SK-N-SH (cell line): Measurements from ENCODE around the gene KCNIP4. TPM values are rescaled to one million over a fixed set of nuclear protein-coding genes. Genes with fewer than 3 reads are reported as not detected.

Source experiments
- CTCF ChIA-PET: fragments of 300-600, 350-600 bp; formaldehyde crosslinking; extraction: SDS; loops from one replicate; lab custom pipeline; 2021; lab: Yijun Ruan, JAX
- POLR2A ChIA-PET: fragments of 350-600 bp; sonication (Branson Sonifier 250); formaldehyde crosslinking; extraction: SDS; loops from one replicate; lab custom pipeline; 2020; ENCODE audit warnings: antibody characterized with exemption, inconsistent platforms; lab: Yijun Ruan, JAX
- DNase-seq: peaks from one replicate; pipeline ENCODE4 v3.0.0; 2012
- H2AFZ ChIP-seq: fragments of 200-600 bp; sonication (generic); 2 replicates; pipeline ENCODE4 v1.8.1; 2016; ENCODE audit warnings: antibody characterized with exemption, mild to moderate bottlenecking, low read depth
- H3F3A ChIP-seq: fragments of 200-600 bp; sonication (generic); replicated peaks from 2 replicates; pipeline ENCODE3; 2016; ENCODE audit warnings: antibody characterized with exemption, mild to moderate bottlenecking; ENCODE audit not compliant: insufficient read depth
- H3K27ac ChIP-seq, 2 experiments: fragments of 200-500 bp in 1 of 2; fragments of 200-600 bp in 1 of 2; sonication (Bioruptor generic) in 1 of 2; sonication (generic), shearing (Covaris generic) in 1 of 2; 2 replicates each; pipeline versions ENCODE4 v1.5.1 to v1.6.1; 2014 to 2016; ENCODE audit warnings: low read depth in 2 of 2, inconsistent platforms in 1 of 2, low read length in 1 of 2, mild to moderate bottlenecking in 1 of 2, mixed read lengths in 1 of 2
- H3K27me3 ChIP-seq: fragments of 200-600 bp; sonication (generic), shearing (Covaris generic); 2 replicates; pipeline ENCODE4 v1.6.1; 2016; ENCODE audit warnings: mixed run types; ENCODE audit not compliant: insufficient read depth
- H3K36me3 ChIP-seq, 2 experiments: fragments of 200-500 bp in 1 of 2; fragments of 200-600 bp in 1 of 2; sonication (Bioruptor generic) in 1 of 2; sonication (generic) in 1 of 2; replicated peaks in 1 of 2; 2 replicates each; pipeline versions ENCODE3 to v1.5.1; 2014 to 2016; ENCODE audit warnings: low read length in 1 of 2, mild to moderate bottlenecking in 1 of 2; ENCODE audit not compliant: insufficient read depth in 2 of 2, control insufficient read depth in 1 of 2
- H3K4me1 ChIP-seq, 2 experiments: fragments of 200-500 bp in 1 of 2; fragments of 200-600 bp in 1 of 2; sonication (Bioruptor generic) in 1 of 2; sonication (generic), shearing (Covaris generic) in 1 of 2; 2 replicates each; pipeline versions ENCODE4 v1.5.1 to v1.6.1; 2014 to 2016; ENCODE audit warnings: low read depth in 1 of 2, low read length in 1 of 2, mixed run types in 1 of 2; ENCODE audit not compliant: insufficient read depth in 2 of 2, control insufficient read depth in 1 of 2
- H3K4me2 ChIP-seq: fragments of 200-600 bp; sonication (generic), shearing (Covaris generic); 2 replicates; pipeline ENCODE4 v1.6.1; 2017; ENCODE audit warnings: mixed run types
- H3K4me3 ChIP-seq, 2 experiments: fragments of 200-500 bp in 1 of 2; fragments of 200-600 bp in 1 of 2; sonication (Bioruptor generic) in 1 of 2; sonication (generic), shearing (Covaris generic) in 1 of 2; 2 replicates each; pipeline versions ENCODE4 v1.5.1 to v1.8.1; 2014 to 2016; ENCODE audit warnings: low read depth in 2 of 2, inconsistent platforms in 1 of 2, low read length in 1 of 2, mild to moderate bottlenecking in 1 of 2, mixed read lengths in 1 of 2, moderate library complexity in 1 of 2
- H3K79me2 ChIP-seq: fragments of 200-600 bp; sonication (generic); 2 replicates; pipeline ENCODE4 v1.8.1; 2017; ENCODE audit warnings: mild to moderate bottlenecking; ENCODE audit not compliant: insufficient read depth
- H3K9ac ChIP-seq: fragments of 200-600 bp; sonication (generic); 2 replicates; pipeline ENCODE4 v1.6.1; 2017; ENCODE audit warnings: mixed run types
- H3K9me2 ChIP-seq: fragments of 200-600 bp; sonication (generic); 2 replicates; pipeline ENCODE4 v1.6.1; 2017; ENCODE audit warnings: mixed run types
- H3K9me3 ChIP-seq: fragments of 200-600 bp; sonication (generic); 2 replicates; pipeline ENCODE4 v1.6.1; 2017; ENCODE audit warnings: mixed run types, mild to moderate bottlenecking, moderate library complexity
- H4K20me1 ChIP-seq: fragments of 200-600 bp; sonication (generic); 2 replicates; pipeline ENCODE4 v1.6.1; 2017; ENCODE audit warnings: mild to moderate bottlenecking, mixed run types; ENCODE audit not compliant: insufficient read depth
- CHD2 ChIP-seq: fragments of 150-350 bp; IDR thresholded peaks from 2 replicates; pipeline ENCODE4 v1.6.1; 2018; ENCODE audit warnings: low read length; ENCODE audit not compliant: partially characterized antibody
- EP300 ChIP-seq, 2 experiments: IDR thresholded peaks; 2 replicates each; pipeline versions ENCODE4 v1.4.0 to v1.6.1; 2012; ENCODE audit warnings: borderline replicate concordance in 1 of 2, low read depth in 1 of 2, low read length in 1 of 2
- GABPA ChIP-seq: IDR thresholded peaks from 2 replicates; pipeline ENCODE4 v1.4.0; 2012; ENCODE audit warnings: low read depth, mild to moderate bottlenecking
- GATA2 ChIP-seq: sonication (generic); formaldehyde crosslinking; IDR thresholded peaks from 2 replicates; pipeline ENCODE4 v1.5.0; 2020; ENCODE audit warnings: mild to moderate bottlenecking, missing genetic modification reagents
- MXI1 ChIP-seq: IDR thresholded peaks from 2 replicates; pipeline ENCODE4 v1.6.1; 2012; ENCODE audit warnings: mild to moderate bottlenecking, low read depth, low read length, improper control_type of control experiment
- NRF1 ChIP-seq: IDR thresholded peaks from 2 replicates; pipeline ENCODE4 v1.6.1; 2012; ENCODE audit warnings: low read depth, mild to moderate bottlenecking, low read length
- POLR2AphosphoS5 ChIP-seq: IDR thresholded peaks from 2 replicates; pipeline ENCODE4 v1.6.1; 2012; ENCODE audit warnings: low read depth, low read length
- RAD21 ChIP-seq: IDR thresholded peaks from 2 replicates; pipeline ENCODE4 v1.6.1; 2012; ENCODE audit warnings: mild to moderate bottlenecking, low read length
- RFX5 ChIP-seq: IDR thresholded peaks from 2 replicates; pipeline ENCODE4 v1.6.1; 2012; ENCODE audit warnings: mild to moderate bottlenecking, improper control_type of control experiment, low read length
- SMC3 ChIP-seq: IDR thresholded peaks from 2 replicates; pipeline ENCODE4 v1.6.1; 2012; ENCODE audit warnings: low read depth, low read length, improper control_type of control experiment
- TAF1 ChIP-seq: IDR thresholded peaks from 2 replicates; pipeline ENCODE4 v1.6.1; 2012; ENCODE audit warnings: low read depth, mild to moderate bottlenecking, low read length, moderate library complexity, borderline replicate concordance
- TCF12 ChIP-seq: IDR thresholded peaks from 2 replicates; pipeline ENCODE4 v1.4.0; 2012
- YY1 ChIP-seq: IDR thresholded peaks from 2 replicates; pipeline ENCODE4 v1.4.0; 2012; ENCODE audit warnings: low read depth, mild to moderate bottlenecking
- WGBS: methylation state at CpG from one replicate; pipeline ENCODE4 v1.1.6; 2017; ENCODE audit warnings: low lambda C conversion rate; 5-methylcytosine and 5-hydroxymethylcytosine counted together
- polyA plus RNA-seq, 3 experiments: library from polyadenylated mRNA; depleted of rRNA; stranded (reverse); fragments of >200 nt; gene quantifications; 2 replicates each; pipeline ENCODE4 v1.2.3, GENCODE V29; 2012
- TF ChIP-seq, protein P1 (sequence below): fragments of 150-350 bp; IDR thresholded peaks from 2 replicates; pipeline ENCODE4 v1.6.1; 2017; ENCODE audit warnings: antibody characterized with exemption, low read length, low read depth, borderline replicate concordance
- TF ChIP-seq, protein P2 (sequence below): IDR thresholded peaks from 2 replicates; pipeline ENCODE4 v1.4.0; 2012; ENCODE audit warnings: low read depth, borderline replicate concordance
- TF ChIP-seq, protein P3 (sequence below): IDR thresholded peaks from 2 replicates; pipeline ENCODE4; 2012
- TF ChIP-seq, protein P4 (sequence below): fragments of 200-600 bp; sonication (generic); IDR thresholded peaks from 2 replicates; pipeline ENCODE4 v1.6.1; 2017; ENCODE audit warnings: antibody characterized with exemption, mild to moderate bottlenecking, moderate library complexity

KCNIP4 gene
- polyA plus RNA-seq, 1 of the 3 experiments (the other 2 are of a cell fraction) = 0.18 TPM

DNA sequence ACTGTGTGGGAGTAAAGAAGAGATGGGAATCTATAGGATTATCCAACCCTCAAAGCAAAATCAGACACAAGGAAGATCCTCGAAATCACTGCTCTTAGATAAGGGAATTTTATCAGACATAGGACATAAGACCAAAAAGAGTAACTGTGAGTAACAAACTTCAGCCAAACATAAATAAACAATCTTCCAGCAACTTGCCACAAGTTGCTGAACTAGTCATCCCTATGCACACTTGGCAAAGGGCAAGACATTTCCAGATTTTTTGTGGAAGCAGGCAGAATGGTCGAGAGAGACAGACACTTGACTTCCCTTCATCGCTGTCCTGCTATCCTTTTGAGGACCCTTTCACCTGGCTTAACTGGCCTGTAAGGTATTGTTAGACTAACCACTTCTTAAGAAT is 89.6 kb downstream of the KCNIP4 start:
- POLR2A ChIA-PET = no interaction called here
- Histone ChIP-seq H2AFZ (no peak overlapping the region), H3K4me2 (no peak overlapping the region)

More for the DNA sequence above, 89.6 kb downstream of the KCNIP4 start:
- no peaks in the 10 kb centered on the region for H3F3A ChIP-seq
- no peaks in the 10 kb centered on the region; the same call in 1 of the 2 replicates for H3K9me2 ChIP-seq
- WGBS = 47% methylated on average over 3 of the region's 3 CpGs
- no peaks in the 10 kb centered on the region for H3K79me2 ChIP-seq
- no peak overlapping the region for H3K9ac ChIP-seq
- H3K36me3 ChIP-seq = no peaks in the 10 kb centered on the region
- no peaks in the 10 kb centered on the region for H3K4me1 ChIP-seq
- H3K9me3 ChIP-seq = no peaks in the 10 kb centered on the region
- no peaks in the 10 kb centered on the region for H3K27me3 ChIP-seq
- H4K20me1 ChIP-seq = no peaks in the 10 kb centered on the region
- CTCF ChIA-PET = no interaction called here
- DNase-seq = no peak
- no peak overlapping the region for H3K4me3 ChIP-seq
- TF ChIP-seq, protein P1, sequence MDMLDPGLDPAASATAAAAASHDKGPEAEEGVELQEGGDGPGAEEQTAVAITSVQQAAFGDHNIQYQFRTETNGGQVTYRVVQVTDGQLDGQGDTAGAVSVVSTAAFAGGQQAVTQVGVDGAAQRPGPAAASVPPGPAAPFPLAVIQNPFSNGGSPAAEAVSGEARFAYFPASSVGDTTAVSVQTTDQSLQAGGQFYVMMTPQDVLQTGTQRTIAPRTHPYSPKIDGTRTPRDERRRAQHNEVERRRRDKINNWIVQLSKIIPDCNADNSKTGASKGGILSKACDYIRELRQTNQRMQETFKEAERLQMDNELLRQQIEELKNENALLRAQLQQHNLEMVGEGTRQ = no peak
- TF ChIP-seq TCF12 = no peak
- no peak for TF ChIP-seq NRF1
- no peak for TF ChIP-seq POLR2AphosphoS5
- TF ChIP-seq, protein P2, sequence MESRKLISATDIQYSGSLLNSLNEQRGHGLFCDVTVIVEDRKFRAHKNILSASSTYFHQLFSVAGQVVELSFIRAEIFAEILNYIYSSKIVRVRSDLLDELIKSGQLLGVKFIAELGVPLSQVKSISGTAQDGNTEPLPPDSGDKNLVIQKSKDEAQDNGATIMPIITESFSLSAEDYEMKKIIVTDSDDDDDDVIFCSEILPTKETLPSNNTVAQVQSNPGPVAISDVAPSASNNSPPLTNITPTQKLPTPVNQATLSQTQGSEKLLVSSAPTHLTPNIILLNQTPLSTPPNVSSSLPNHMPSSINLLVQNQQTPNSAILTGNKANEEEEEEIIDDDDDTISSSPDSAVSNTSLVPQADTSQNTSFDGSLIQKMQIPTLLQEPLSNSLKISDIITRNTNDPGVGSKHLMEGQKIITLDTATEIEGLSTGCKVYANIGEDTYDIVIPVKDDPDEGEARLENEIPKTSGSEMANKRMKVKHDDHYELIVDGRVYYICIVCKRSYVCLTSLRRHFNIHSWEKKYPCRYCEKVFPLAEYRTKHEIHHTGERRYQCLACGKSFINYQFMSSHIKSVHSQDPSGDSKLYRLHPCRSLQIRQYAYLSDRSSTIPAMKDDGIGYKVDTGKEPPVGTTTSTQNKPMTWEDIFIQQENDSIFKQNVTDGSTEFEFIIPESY = no peak
- TF ChIP-seq, protein P3, sequence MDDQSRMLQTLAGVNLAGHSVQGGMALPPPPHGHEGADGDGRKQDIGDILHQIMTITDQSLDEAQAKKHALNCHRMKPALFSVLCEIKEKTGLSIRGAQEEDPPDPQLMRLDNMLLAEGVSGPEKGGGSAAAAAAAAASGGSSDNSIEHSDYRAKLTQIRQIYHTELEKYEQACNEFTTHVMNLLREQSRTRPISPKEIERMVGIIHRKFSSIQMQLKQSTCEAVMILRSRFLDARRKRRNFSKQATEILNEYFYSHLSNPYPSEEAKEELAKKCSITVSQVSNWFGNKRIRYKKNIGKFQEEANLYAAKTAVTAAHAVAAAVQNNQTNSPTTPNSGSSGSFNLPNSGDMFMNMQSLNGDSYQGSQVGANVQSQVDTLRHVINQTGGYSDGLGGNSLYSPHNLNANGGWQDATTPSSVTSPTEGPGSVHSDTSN = no peak
- no peak for TF ChIP-seq CHD2
- no peak for TF ChIP-seq SMC3
- no peak for TF ChIP-seq RFX5
- TF ChIP-seq RAD21 = no peak
- TF ChIP-seq, protein P4, sequence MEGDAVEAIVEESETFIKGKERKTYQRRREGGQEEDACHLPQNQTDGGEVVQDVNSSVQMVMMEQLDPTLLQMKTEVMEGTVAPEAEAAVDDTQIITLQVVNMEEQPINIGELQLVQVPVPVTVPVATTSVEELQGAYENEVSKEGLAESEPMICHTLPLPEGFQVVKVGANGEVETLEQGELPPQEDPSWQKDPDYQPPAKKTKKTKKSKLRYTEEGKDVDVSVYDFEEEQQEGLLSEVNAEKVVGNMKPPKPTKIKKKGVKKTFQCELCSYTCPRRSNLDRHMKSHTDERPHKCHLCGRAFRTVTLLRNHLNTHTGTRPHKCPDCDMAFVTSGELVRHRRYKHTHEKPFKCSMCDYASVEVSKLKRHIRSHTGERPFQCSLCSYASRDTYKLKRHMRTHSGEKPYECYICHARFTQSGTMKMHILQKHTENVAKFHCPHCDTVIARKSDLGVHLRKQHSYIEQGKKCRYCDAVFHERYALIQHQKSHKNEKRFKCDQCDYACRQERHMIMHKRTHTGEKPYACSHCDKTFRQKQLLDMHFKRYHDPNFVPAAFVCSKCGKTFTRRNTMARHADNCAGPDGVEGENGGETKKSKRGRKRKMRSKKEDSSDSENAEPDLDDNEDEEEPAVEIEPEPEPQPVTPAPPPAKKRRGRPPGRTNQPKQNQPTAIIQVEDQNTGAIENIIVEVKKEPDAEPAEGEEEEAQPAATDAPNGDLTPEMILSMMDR = no peak
- TF ChIP-seq MXI1 = no peak
- TF ChIP-seq GABPA = no peak
- no peak for TF ChIP-seq EP300 (IDR thresholded peaks at IDR 0.05; ENCODE audit: borderline replicate concordance in 1 of 2, low read depth in 1 of 2, low read length in 1 of 2)
- TF ChIP-seq YY1 = no peak
- TF ChIP-seq GATA2 (CRISPR knock-in tag) = no peak
- no peak for TF ChIP-seq TAF1
- H3K27ac ChIP-seq = no peak overlapping the region
